HG03039 (cell line): ENCODE measurements around the gene NPHP4.

Source experiments
- ATAC-seq: cut with Tn5 transposase; IDR thresholded peaks from one replicate; pipeline ENCODE4 v1.9.1; 2021; ENCODE audit warnings: mild to moderate bottlenecking, moderate library complexity; ENCODE audit not compliant: unreplicated experiment

The NPHP4 gene

DNA sequence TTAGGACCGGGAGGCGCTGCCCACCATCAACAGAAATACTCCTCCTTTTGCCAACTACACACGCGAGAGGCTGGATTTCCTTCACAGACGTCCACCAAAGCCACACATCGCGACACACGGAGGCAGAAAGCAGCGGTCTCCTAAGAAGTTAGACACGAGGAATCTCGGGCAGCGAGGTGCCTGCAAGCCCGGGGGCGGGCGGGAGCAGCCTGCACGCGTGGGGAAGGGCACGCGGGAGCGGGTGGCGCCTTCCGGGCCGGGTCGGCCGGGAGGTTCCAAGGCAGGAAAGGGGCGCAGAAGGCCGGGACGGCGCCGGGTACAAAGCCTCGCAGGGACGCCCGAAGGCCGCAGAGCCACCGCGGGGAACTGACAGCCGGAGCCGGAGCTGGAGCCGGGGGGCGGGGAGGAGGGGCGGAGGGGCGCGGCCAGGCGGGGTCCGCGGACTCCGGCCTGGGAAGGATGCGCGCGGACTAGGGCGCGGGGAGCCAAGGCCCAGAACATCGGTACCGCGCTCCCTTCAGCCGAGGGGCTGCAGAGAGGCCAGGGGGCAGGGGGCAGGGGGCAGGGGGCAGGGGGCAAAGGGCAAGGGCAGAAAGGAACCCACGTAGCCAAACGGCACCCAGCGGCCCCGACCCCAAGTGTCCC is 722 bp downstream of the NPHP4 start:
- no peak for ATAC-seq

DNA sequence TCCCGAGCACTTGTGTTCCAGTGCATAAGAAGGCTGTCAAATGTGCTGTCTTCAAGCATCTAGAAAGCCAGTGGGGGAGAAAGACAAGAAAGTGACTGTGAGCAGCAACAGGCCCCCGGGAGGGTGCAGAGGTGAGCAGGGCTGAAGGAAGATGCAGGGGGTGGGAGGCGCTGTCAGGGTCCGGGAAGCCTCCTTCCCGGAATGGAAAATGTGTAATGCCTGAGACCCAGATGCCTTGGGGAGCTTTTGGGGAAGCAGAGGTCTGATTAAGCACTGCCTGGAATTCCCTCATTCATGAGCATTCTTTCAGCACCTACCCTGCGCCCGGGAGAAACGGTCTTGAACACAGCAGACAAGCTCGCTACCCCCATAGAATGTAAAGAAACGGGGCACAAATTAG is 1.3 kb downstream of the NPHP4 start:
- ATAC-seq, result no peak

DNA sequence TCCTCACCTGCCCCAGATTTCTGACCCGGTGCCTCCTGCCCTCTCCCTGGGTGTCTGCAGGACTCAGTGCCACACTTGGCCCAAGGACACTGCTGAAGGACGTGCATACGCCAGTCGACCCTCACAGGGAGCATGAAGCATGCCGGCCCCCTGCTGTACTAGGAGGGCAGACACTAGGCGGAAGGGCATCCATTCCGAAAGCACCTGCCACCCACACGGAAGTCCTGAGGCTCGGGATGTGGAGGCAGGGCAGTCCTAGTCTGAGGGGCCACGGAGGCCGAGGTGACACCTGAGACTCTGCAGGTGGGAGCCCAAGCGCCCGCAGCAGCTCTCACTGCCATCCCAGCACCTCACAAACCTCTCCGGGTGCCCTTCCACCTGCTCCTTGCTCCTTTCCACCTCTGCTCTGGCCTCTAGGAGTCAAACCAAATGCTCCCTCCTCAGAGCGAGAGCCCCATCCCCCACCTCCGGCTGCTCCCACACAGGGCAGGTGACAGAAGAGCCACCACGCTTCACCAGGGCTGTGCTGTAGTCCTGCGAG is 2.4 kb downstream of the NPHP4 start:
- ATAC-seq, result no peak

DNA sequence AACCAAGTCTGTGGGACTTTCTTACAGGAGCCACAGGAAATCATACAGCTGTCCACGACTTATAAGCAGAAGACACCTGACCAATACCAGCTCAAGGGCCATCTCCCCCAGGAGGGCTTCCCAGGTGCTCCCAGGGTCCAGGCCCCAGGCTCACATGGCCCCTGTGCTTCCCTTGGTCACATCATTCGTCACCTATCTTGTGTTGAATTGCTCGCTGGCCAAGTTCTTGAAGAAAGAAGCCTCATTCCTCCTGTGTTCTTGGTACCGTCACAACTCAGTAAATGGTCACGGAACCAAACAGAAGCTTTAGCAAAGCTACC is 3.0 kb downstream of the NPHP4 start:
- ATAC-seq, result no peak

DNA sequence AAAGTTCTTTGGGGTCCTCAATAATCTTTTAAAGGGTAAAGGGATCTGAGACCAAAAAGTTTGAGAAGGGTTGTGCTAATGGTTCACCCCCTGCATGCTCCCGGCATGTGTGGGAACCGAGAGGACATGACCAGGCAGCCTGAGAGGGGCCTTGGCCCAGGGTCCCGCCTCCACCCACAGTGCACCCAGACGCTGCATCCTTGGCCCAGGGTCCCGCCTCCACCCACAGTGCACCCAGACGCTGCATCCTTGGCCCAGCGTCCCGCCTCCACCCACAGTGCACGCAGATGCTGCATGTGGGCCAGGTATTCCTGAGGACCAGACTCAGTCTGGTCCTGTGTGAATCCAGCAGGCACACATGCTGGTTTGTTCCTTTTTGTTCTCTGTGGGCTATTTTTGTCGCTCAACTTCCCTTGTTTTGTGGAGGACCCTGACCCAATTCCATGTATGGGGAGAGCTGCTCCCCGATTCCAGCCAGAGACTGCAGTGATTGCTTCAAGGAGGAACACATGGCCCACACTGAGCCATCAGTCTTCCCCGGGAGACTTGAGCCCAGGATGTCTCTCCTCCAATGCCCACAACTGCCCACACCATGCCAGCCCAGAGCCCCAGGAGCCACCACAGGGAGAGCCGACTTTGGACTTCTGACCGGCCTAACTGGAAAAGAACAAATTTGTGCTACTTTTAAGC is 3.5 kb downstream of the NPHP4 start:
- ATAC-seq, result no peak

DNA sequence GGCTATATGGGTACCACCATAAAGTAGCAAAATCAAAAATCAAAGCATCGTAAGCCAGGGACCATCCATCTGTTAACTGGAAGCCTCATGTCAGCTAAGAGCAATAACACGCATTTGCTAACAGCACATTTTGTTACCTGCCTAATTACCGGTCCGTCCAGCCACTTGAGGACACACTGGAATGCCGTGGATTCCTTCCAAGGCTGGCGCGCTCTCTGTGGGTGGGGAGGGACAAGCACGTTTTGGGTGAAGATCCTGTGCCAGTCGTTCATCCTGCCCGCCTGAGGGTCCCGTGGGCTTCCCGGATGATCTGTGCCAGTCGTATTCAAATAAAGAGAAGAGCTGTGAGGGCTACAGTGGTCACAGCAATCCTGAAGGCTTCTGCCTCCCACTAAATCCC is 6.2 kb downstream of the NPHP4 start:
- no peak for ATAC-seq

DNA sequence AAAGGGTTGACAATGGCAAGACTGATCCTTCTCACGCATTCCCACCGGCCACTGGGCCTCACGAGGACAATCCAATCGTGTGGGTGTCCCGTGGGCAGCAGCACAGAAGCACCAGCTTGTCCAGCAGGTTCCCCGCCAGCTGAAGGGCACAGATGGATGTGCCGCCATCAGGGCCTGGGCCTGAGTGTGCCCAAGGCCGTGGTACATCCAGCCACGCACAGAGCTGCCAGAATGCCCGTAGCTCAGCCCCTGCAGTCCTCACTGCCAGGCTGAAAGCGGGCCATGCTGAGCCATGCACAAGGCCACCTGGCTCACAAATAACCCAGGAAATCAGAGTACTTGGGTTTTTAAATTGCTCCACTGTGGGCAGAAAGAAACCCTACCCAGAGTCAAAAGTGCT is 7.0 kb downstream of the NPHP4 start:
- no peak for ATAC-seq

DNA sequence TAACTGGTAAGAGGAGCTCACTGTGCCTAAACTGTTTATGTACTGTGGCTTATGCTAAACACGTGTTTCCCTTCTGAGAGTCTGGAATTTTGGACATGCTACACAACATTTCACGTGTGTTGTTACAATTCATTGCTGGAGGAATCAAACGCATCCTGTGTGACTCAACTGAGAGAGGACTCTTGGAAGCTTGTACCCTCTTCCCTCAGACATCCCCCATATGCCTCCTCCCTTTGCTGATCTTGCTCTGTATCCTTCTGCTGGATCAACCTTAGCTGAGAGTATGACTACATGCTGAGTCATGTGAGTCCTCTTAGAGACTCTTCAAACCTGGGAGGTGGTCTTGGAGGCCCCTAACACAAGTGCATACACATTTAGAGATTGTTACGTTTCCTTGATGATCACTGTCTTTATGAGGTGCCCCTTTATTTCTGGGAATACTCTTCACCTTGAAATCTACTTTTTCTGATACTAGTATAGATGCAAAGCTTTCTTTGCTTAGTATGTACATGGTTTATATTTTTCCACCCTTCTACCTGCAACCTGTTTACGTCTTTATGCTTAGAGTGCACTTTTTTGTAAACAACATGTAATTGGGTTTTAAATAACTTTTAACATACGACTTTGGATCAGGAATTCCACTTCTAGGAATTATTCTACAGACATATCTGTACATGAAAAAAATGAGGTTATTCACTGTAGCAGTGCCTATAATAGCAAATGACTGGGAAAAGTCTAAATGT is 8.7 kb downstream of the NPHP4 start:
- ATAC-seq, result no peak

DNA sequence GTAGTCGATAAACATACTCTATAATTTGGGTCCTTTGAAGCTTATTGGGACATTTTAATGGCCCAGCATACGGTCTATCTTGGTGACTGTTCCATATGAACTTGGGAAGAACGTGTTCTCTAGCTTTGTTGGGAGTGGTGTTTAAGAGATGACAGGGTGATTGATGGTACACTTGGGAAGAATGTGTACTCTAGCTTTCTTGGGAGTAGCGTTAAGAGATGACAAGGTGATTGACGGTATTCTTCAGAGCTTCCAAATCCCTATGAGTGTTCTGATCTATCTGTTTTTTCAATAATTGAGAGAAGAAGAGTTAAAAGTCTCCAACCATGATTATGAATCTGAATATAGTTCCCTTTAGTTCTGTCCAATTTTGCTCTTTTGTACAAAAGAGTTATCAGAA is 9.4 kb downstream of the NPHP4 start:
- no peak for ATAC-seq

DNA sequence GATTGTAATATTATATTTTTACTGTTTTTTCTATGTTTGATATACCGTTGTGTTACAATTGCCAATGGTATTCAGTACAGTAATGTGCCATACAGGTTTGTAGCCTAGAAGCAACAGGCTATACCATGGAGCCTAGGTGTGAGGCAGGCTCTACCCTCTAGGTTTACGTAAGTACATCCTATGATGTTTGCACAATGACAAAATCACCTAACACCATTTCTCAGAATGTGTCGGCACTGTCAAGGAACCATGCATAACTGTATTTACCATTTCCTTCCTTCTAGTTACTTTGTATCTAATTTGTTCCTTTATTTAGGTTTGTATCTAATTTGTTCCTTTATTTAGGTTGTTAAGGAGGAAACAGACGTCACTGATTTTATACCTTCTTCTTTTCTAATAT is 9.9 kb downstream of the NPHP4 start:
- no peak for ATAC-seq

DNA sequence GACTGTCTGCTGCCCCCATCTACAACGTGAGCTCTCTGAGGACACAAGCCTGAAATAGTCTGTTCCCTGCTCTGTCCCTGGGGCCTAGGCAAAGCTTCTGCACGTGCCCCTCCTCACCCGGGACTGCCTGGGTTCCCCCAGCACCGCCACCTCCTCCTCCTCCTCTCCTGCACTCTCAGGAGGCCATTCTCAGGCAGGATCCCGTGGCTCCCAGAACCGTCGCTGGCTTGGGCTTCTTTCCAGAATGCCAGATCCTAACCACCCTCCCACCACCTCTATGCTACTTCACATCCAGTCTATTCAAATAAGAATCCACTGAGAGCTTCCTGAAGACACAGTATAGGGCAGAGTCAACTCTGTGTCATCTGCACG is 11.2 kb downstream of the NPHP4 start:
- no peak for ATAC-seq

DNA sequence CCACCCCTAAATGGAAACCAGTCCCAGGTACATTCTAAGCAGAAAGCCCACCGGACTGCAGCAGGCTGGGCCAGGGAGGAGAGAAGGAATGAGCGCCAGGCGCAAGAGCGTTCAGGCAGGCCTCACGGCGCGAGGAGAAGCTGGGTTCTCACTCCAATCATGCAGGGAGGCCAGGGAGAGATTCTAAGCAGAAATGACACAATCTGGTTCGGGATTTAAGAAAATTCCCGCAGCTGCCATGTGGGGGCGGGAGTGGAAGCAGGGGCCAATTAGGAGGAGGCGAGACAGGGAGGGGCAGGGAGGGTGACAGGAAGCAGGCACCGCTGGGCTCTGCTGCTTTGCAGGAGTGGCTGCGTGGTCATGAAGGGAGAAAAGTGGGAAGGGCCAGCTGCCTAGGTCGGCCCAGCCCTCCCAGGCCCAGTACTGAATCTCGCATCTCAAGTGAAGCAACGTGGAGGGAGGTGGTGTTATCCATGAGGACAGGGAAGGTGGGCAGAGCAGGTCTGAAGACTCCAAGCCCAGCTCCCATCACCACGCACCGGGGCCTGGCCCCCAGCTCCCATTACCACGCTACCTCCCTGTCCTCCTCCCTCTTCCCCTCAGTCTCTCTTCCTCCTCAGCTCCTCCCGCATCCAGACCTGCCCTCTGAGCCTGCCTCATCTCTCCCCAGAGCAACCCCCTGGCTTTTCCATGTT is 11.8 kb downstream of the NPHP4 start:
- ATAC-seq, result no peak

DNA sequence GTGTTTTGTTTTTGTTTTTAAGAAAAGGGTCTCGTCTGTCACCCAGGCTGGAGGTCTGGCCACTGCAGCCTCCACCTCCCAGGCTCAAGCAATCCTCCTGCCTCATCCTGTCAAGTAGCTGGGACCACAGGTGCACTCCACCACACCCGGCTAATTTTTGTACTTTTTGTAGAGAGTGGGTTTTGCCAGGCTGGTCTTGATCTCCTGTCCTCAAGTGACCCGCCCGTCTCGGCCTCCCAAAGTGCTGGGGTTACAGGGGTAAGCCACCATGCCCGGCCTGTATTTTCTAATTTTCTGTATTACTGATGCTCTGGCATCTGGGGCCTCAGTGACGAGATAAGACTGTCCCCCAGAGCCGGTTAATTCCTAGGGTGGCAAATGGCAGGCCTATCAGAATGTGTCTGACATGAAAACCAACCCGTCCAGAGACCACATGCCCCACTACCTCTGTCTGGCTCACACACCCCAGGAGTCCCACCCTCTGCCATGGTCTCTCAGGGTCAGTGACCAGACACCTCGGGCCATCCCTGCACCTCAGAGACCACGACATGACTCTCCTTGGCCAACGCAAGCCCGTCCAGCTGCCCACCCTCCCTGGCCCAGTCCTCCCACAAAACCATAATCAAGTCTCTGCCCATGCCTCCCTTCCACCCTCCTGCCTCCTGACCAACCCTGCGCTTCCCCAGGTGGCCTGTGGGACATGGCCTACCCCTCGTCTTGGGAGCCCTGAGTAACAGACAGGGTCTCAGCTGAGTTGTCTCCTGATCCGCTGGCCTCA is 12.5 kb downstream of the NPHP4 start:
- ATAC-seq, result no peak

DNA sequence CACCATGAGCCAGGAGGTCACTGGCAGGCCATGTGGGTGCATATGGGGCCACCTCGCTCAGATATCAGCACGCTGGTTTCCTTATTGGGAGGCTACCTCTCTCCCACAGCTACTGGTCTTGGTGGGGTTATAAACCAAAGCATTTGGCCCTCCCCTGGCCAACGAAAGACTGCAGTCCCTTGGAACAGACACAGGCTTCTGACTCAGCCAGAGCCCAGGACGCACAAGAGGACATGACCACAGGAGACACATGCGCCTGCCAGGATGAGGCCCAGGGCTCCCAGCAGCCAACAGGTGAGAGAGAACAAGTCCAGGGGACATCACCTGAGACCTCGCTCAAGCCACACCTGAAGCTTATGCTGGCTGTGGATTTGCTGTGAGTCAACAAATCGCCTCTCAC is 13.8 kb downstream of the NPHP4 start:
- ATAC-seq, result no peak

DNA sequence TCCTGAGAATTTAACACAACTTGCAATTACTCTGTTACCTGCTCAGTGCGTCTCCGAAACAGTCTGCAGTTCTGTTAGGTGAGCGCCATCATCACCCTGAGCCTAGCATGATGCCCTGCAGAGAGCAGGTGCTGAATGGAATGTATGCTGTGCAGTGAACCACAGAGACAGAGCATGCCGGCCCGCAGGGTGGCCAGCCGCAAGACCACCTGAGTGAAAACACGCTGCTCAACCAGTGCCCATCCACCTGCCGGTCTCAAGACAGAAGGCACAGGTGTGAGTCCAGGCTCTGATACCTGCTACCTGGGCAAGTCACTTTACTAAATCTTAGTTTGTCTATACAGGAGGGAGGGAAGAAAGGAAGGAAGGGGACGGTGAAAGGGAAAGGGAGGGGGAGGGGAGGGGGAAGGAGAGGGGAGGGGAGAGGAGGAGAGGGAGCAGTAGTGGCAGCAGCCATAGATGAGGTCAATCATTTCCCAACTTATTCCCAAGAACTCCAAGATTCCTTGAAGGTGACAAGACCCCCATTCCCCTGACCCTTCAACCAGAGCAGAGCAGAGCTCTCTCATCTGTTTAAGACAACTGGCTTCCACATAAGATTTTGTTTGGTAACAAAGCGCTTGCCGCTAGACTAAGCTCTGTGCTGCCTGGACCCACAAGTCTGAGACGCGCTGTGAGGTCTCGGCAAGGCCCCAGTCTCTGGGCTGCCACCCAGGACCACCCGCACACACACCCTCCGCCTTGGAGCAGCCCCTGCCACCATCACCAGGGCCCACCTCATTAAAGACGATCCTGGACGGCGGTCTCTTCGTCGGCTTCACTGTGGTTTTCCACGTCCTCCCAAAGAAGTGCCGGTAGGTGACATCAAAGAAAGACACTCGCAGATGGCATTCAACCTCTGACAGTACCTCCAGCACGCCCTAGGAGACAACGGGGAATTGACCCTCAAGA is 14.5 kb downstream of the NPHP4 start:
- ATAC-seq, result no peak

DNA sequence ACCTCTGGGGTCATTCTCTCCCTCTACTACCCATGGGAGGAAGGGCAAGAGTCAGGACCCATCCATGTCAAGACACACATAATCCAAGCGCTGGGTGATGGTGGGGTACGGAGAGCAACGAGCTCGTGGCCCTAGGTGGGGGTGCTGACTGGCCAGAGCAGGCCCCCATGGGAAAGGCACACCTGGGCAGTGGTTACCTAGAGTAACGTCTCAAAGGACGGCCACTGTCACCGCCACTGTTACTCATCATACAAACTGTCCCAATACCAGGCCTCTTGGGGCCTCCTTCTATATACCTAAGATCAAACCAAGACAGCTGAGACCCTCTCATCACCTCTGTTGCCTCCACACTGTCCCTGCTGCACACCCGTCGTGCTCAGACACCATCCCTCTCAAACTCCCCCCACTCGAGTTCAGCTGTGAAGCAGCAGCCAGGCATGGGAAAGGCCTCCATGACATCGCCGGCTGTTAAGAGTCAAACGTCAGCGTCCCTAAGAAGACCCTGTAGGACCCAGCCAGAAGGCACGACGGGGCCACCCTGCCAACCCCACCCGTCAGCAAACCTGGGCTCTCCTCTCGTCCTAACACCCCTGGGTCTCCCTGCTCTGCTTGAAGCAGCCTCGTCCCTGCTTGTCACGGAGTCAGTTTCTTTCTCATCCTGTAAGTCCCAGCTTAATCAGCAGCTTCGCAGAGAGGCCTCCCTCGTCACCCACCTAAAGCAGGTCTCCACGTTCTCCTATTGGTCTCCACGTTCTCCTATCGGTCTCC is 15.3 kb downstream of the NPHP4 start:
- ATAC-seq, result no peak

DNA sequence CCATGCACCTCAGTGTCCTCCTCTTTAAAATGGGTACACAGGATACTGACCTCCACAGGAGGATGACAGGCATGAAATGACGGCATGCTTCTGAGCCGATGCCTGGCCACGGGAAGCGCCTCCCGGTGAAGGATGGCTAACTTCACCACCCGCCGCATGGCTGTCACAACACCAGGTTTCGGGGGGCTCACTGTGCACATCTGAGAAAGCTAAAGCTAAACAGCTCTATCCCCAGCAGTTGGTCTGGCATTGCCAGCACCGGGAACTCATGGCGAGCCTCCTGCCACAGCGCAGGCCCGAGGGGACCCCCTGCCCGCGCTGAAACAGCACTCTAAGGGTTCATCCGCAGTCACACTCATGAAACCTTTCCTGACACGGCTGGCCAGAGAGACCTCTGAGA is 16.0 kb downstream of the NPHP4 start:
- ATAC-seq, result no peak

DNA sequence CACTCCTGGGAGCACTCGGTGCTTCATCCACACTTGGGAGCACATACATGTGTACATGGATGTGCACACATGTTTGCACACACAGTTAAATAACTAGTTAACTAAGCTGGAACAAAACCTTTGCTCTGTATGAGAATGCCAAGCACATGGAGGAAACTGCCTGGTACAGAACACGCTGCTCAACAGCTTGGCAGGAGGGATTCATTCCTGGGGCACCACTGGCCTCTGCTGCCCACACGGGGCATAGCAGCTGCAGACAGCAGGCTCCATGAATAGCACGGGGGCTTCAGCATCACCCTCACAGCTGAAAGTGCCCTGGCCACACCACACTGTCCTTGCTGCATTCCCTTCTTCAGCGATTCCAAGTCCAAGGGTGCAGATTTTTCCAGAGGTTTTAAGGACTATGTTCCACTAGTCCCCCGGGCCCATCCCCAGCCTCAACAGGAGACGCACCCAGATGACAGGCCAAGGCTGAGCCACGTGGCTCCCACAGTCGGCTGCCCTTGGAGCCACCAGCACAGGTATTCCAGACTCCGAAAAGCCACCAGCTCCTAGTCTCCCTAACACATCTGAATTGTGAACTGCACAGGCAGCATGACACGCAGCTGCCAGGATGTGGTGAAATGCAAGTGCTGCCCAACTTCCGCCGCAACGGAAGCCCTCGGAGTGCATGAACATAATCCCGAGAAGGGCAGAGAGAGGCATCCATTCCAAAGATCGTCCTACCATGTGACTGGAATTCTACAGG is 16.9 kb downstream of the NPHP4 start:
- no peak for ATAC-seq
